NB4 (cell line): ENCODE measurements around the gene SEPHS1.
A peak's percentile ranks its signal among the peaks of the same experiment; 100 is the strongest.

Experiments used
- DNase-seq: peaks from one replicate; pipeline ENCODE4 v3.0.0; 2010; ENCODE audit warnings: low read depth
- H3K4me3 ChIP-seq: one replicate; pipeline ENCODE4 v1.5.1; 2011; ENCODE audit warnings: mild to moderate bottlenecking, low read depth, low read length, moderate library complexity
- CTCF ChIP-seq: IDR thresholded peaks from one replicate; pipeline ENCODE4 v1.5.1; 2012; ENCODE audit warnings: low read depth, low read length
- MAX ChIP-seq: IDR thresholded peaks from 2 replicates; pipeline ENCODE4 v1.6.1; 2011; ENCODE audit warnings: low read depth, low read length
- MYC ChIP-seq: IDR thresholded peaks from 2 replicates; pipeline ENCODE4 v1.6.1; 2011; ENCODE audit warnings: low read depth, low read length
- POLR2A ChIP-seq: IDR thresholded peaks from 2 replicates; pipeline ENCODE4 v1.6.1; 2011; ENCODE audit warnings: mild to moderate bottlenecking; ENCODE audit not compliant: insufficient read length; ENCODE audit errors: extremely low read depth

Gene SEPHS1

DNA sequence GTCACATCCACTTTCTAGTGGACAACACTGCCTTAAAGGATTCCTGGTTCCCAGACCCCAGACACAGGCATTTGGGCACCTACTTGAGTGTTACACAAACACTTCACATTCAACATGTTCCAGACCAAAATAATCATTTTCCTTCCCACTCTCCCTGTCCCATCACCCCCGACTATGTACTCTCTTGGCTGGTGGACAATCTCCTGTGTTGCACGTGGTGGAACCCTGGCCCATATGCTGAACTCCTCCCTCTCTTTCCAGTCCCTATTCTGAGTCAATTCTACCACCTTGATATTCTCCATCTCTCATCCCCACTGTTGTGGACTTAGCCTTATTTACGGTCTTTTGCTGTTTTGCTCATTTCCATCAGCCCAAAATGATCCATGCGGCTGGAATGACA lies 8.3 kb upstream of the SEPHS1 start:
- DNase-seq = no peak
- TF ChIP-seq MYC = no peak
- no peak for TF ChIP-seq POLR2A
- no peak for TF ChIP-seq MAX
- TF ChIP-seq CTCF = no peak
- H3K4me3 ChIP-seq = no peak overlapping the region

GRCh38 chr10:13354783-13355182 lies 6.7 kb upstream of the SEPHS1 start:
- DNase-seq = no peak
- TF ChIP-seq MAX = no peak
- no peak for TF ChIP-seq MYC
- no peak for TF ChIP-seq POLR2A
- no peak for TF ChIP-seq CTCF

DNA sequence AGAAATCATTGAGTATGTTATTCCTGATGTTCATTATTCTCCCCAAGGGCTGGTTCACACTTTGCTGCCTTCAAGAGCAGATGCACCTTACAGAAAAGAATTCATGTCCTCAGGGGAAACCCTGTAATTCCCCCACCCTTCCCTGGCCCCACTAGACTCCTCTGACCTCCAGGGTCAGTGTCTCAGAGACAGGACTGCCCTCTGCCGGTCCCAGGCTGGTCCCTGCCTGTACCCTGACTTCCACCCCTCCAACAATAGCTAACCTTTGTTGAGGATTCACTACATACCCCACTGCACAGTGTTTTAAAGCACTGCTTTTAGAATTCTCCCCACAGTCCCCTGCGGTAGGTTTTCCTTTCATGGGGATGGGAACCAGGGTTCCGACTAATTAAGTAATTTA lies 4.4 kb upstream of the SEPHS1 start:
- TF ChIP-seq CTCF (peak; percentile 8), POLR2A (no peak)
- no peak overlapping the region for H3K4me3 ChIP-seq
- DNase-seq = no peak

More at GRCh38 chr10:13354783-13355182, 6.7 kb upstream of the SEPHS1 start:
- H3K4me3 ChIP-seq = no peak overlapping the region

DNA sequence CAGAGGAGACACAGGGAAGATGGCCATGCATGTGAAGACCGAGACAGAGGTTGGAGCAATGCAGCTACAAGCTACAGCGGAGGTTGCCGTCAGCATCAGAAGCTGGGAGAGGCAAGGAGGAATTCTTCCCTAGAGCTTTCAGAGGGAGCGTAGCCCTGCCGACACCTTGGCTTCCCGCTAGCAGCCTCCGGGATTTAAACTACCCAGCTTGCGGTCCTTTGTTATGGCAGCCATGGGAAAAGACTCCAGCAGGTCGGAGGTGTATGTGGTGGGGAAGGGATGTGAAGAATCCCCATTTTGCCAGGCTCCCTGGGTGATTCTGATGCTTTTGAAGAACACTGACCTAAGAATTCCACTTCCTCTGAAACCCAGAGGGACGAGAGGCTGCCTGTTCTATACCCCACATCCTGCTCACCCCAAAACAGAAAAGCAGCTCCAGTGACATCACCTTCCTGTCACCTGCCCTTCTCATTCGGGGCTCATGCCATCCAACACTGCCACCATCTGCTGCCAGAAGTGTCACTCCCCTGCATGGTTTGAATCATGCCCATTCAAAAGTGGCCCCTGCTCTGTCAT lies 3.3 kb upstream of the SEPHS1 start:
- no peak overlapping the region for H3K4me3 ChIP-seq
- no peak for DNase-seq
- TF ChIP-seq CTCF = no peak
- TF ChIP-seq MYC = no peak
- TF ChIP-seq MAX = no peak
- TF ChIP-seq POLR2A = no peak

- TF ChIP-seq MYC (no peak), POLR2A (no peak), MAX (no peak), CTCF (no peak)
- peak overlapping the region; percentile 68 for H3K4me3 ChIP-seq
- peak; percentile 62 for DNase-seq
Observed at GRCh38 chr10:13349463-13350274, 1.6 kb upstream of the SEPHS1 start.
